Left kidney (tissue), 2 donors: Measurements from ENCODE around the gene PRSS57. TPM values are rescaled to one million over a fixed set of nuclear protein-coding genes. Genes with fewer than 3 reads are reported as not detected.

Experiments
- DNase-seq: peaks from one replicate; pipeline ENCODE4 v3.0.0-alpha.2; 2013
- polyA plus RNA-seq: library from polyadenylated mRNA; unstranded; fragments of 120-200 nt; gene quantifications from one replicate; pipeline ENCODE4 v1.2.1, GENCODE V29; 2013; ENCODE audit not compliant: insufficient read length

The PRSS57 gene
- polyA plus RNA-seq, 1 donor: 0.18 TPM

- no peak for DNase-seq
Measured at GRCh38 chr19:694481-695351, 536 bp downstream of the PRSS57 start.

- no peak for DNase-seq
Measured at GRCh38 chr19:690203-690602, 5.0 kb downstream of the PRSS57 start.

- no peak for DNase-seq
Measured at GRCh38 chr19:688992-689391, 6.3 kb downstream of the PRSS57 start.

GRCh38 chr19:688214-688613 is 7.0 kb downstream of the PRSS57 start:
- DNase-seq: no peak

- no peak for DNase-seq
Measured at GRCh38 chr19:687569-688166, 7.6 kb downstream of the PRSS57 start.

GRCh38 chr19:686589-687297 is 8.5 kb downstream of the PRSS57 start:
- DNase-seq: no peak

GRCh38 chr19:685454-685931 is 9.8 kb downstream of the PRSS57 start:
- no peak for DNase-seq

GRCh38 chr19:682678-683320 is 12.5 kb downstream of the PRSS57 start:
- DNase-seq: no peak

- no peak for DNase-seq
Measured at GRCh38 chr19:681029-682019, 13.9 kb downstream of the PRSS57 start.

- peak; percentile 96 for DNase-seq
Measured at GRCh38 chr19:680287-681028, 14.8 kb downstream of the PRSS57 start.

- DNase-seq: peak; percentile 46
Measured at GRCh38 chr19:679418-680286, 15.6 kb downstream of the PRSS57 start.

- no peak for DNase-seq
Measured at GRCh38 chr19:678791-679388, 16.4 kb downstream of the PRSS57 start.

- no peak for DNase-seq
Measured at GRCh38 chr19:677601-678436, 17.4 kb downstream of the PRSS57 start.

GRCh38 chr19:677201-677600 is 18.1 kb downstream of the PRSS57 start:
- DNase-seq: peak; percentile 40

GRCh38 chr19:676339-677105 is 18.7 kb downstream of the PRSS57 start, which contains the start of gene FSTL3:
Gene FSTL3 (plus strand): TSS chr19:676392. CDS start chr19:676424, 32 bp downstream.
- DNase-seq: peak; percentile 19

- no peak for DNase-seq
Measured at GRCh38 chr19:676007-676338, 19.3 kb downstream of the PRSS57 start.
